Measurements from ENCODE around the gene PCSK7. TPM values are rescaled to one million over a fixed set of nuclear protein-coding genes. Genes with fewer than 3 reads are reported as not detected.

Gene PCSK7
- total and polyA plus RNA-seq, 2 of the 8 experiments (the other 6 are each of a cell fraction or from before 2014, with no cell fraction given), result 23.4 to 38.5 TPM

- Histone ChIP-seq H2AFZ (ENCODE audit: low read length) (no peak overlapping the region), H3K23me2 (ENCODE audit: low read depth, low read length) (no peaks in the 10 kb centered on the region; the same call in 1 of the 2 replicates), H2AK5ac (ENCODE audit: low read depth, low read length) (no peak overlapping the region), H3K9me3 (ENCODE audit: insufficient read depth in 2 of 2, low read depth in 1 of 2, low read length in 1 of 2) (no peaks in the 10 kb centered on the region), H2BK5ac (ENCODE audit: low read depth, low read length) (no peak overlapping the region), H3K56ac (replicated peaks; ENCODE audit: insufficient read length, low read depth, low read length) (no peak overlapping the region), H2BK15ac (ENCODE audit: low read length) (no peak overlapping the region), H4K5ac (ENCODE audit: insufficient read length, low read depth, low read length) (no peak overlapping the region), H3K4ac (replicated peaks; ENCODE audit: insufficient read length, low read depth, low read length) (no peak overlapping the region), H2BK120ac (replicated peaks; ENCODE audit: low read depth, low read length) (no peak overlapping the region), H3K4me1 (replicated peaks in 1 of 4; ENCODE audit: control insufficient read depth in 3 of 4, insufficient read depth in 4 of 4, low read length in 3 of 4) (no peaks in the 10 kb centered on the region), H3K18ac (ENCODE audit: extremely low read depth, low read length) (no peak overlapping the region), H3K23ac (ENCODE audit: insufficient read length) (no peak overlapping the region), H4K20me1 (replicated peaks in 1 of 2; ENCODE audit: control insufficient read depth in 1 of 2, insufficient read depth in 2 of 2, low read length in 2 of 2) (no peaks in the 10 kb centered on the region), H3K14ac (ENCODE audit: insufficient read length) (no peak overlapping the region), H3K79me1 (ENCODE audit: low read depth, low read length) (no peaks in the 10 kb centered on the region), H3K9ac (replicated peaks in 1 of 4; ENCODE audit: extremely low read depth in 1 of 4, low read depth in 3 of 4, low read length in 3 of 4) (no peak overlapping the region), H3K27ac (ENCODE audit: low read depth, low read length) (no peak overlapping the region), H2BK20ac (ENCODE audit: low read length) (no peak overlapping the region), H4K91ac (replicated peaks; ENCODE audit: insufficient read length, low read length) (no peak overlapping the region), H3K36me3 (ENCODE audit: control insufficient read depth in 2 of 4, insufficient read depth in 4 of 4, low read length in 3 of 4) (no peaks in the 10 kb centered on the region), H3K4me3 (ENCODE audit: extremely low read depth in 1 of 4, insufficient read depth in 2 of 4, low read depth in 3 of 4, low read length in 4 of 4) (no peak overlapping the region), H3K4me2 (ENCODE audit: insufficient read depth in 1 of 2, low read depth in 2 of 2, low read length in 2 of 2) (no peak overlapping the region), H2BK12ac (ENCODE audit: low read depth, low read length) (no peak overlapping the region), H4K8ac (ENCODE audit: extremely low read depth, insufficient read depth, low read length) (no peak overlapping the region), H3K27me3 (replicated peaks in 1 of 4; ENCODE audit: control insufficient read depth in 3 of 4, extremely low read depth in 1 of 4, insufficient read depth in 3 of 4, low read length in 3 of 4) (no peaks in the 10 kb centered on the region), H3K79me2 (ENCODE audit: control insufficient read depth in 1 of 2, insufficient read depth in 2 of 2, low read length in 2 of 2) (no peaks in the 10 kb centered on the region)
- DNase-seq (ENCODE audit: low read depth in 1 of 2, low spot score in 2 of 2) (peak in 1 of 2 experiments; percentile 17), FAIRE-seq (peak; percentile 50)
- TF ChIP-seq, protein P1, sequence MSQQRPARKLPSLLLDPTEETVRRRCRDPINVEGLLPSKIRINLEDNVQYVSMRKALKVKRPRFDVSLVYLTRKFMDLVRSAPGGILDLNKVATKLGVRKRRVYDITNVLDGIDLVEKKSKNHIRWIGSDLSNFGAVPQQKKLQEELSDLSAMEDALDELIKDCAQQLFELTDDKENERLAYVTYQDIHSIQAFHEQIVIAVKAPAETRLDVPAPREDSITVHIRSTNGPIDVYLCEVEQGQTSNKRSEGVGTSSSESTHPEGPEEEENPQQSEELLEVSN (IDR thresholded peaks at IDR 0.05), result peak; percentile 80
- TF ChIP-seq JUND (IDR thresholded peaks at IDR 0.05; ENCODE audit: low read length), result 0 out of 2 replicates have a peak, but pooled peaks have one; percentile 54
- TF ChIP-seq, protein P2, sequence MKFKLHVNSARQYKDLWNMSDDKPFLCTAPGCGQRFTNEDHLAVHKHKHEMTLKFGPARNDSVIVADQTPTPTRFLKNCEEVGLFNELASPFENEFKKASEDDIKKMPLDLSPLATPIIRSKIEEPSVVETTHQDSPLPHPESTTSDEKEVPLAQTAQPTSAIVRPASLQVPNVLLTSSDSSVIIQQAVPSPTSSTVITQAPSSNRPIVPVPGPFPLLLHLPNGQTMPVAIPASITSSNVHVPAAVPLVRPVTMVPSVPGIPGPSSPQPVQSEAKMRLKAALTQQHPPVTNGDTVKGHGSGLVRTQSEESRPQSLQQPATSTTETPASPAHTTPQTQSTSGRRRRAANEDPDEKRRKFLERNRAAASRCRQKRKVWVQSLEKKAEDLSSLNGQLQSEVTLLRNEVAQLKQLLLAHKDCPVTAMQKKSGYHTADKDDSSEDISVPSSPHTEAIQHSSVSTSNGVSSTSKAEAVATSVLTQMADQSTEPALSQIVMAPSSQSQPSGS (IDR thresholded peaks at IDR 0.05; ENCODE audit: low read length), result 0 out of 2 replicates have a peak, but pooled peaks have one; percentile 38
- TF ChIP-seq MAFK (IDR thresholded peaks at IDR 0.05; ENCODE audit: low read depth, low read length), result peak; percentile 26; the same call in 1 of the 2 replicates
- TF ChIP-seq CEBPB (IDR thresholded peaks at IDR 0.05; ENCODE audit: low read depth, low read length), result no peak
- POLR2A ChIA-PET (ENCODE audit: partially characterized antibody), result interaction anchor here (0.7 to 1.3 kb wide), 4 partner anchors 10 to 37 kb away, joined by 3 to 6 read pairs (median 3); no protein-coding TSS in a partner anchor
- WGBS, 2 experiments (ENCODE audit: extremely low coverage in 1 of 2, insufficient coverage in 1 of 2, insufficient read length in 1 of 2, insufficient replicate concordance in 2 of 2, low coverage in 1 of 2, low lambda C conversion rate in 2 of 2, missing lambda C conversion rate in 1 of 2), result 92 to 100% methylated on average over 3 to 9 of the region's 9 CpGs
- CTCF ChIA-PET (ENCODE audit: partially characterized antibody), result interaction anchor here (0.6 kb wide), 2 partner anchors 74 to 755 kb away, joined by 3 read pairs; no protein-coding TSS in a partner anchor
Observed at GRCh38 chr11:117273550-117274289, 41.8 kb upstream of the PCSK7 start.

Data from H1 (cell line).